Bronchial epithelial cell (primary cell): Measurements from ENCODE around the gene JCHAIN. TPM values are rescaled to one million over a fixed set of nuclear protein-coding genes. Genes with fewer than 3 reads are reported as not detected.

Experiments used
- DNase-seq: peaks from one replicate; pipeline ENCODE4 v3.0.0-alpha.2; 2010; ENCODE audit warnings: low read depth
- FAIRE-seq: peaks from 2 replicates; lab custom pipeline; 2011; peaks lifted over from hg19 to GRCh38; lab: Jason Lieb, UNC
- H3K27me3 ChIP-seq: 2 replicates; pipeline ENCODE4 v1.5.1; 2011; ENCODE audit warnings: low read length; ENCODE audit not compliant: control insufficient read depth, insufficient read depth
- H3K36me3 ChIP-seq: 2 replicates; pipeline ENCODE4 v1.5.1; 2011; ENCODE audit warnings: low read length; ENCODE audit not compliant: control insufficient read depth, insufficient read depth
- H3K4me3 ChIP-seq: 2 replicates; pipeline ENCODE4 v1.5.1; 2011; ENCODE audit warnings: mild to moderate bottlenecking, low read depth, low read length, control low read depth
- total RNA-seq: library from RNA; depleted of rRNA; stranded (reverse); fragments of >200 nt; gene quantifications from 2 replicates; pipeline ENCODE4 v1.2.1, GENCODE V29; 2014
- TF ChIP-seq, protein P1 (sequence below): IDR thresholded peaks from 2 replicates; pipeline ENCODE4 v1.5.1; 2011; ENCODE audit warnings: mild to moderate bottlenecking, moderate library complexity, low read length, control low read depth, inconsistent platforms; ENCODE audit not compliant: insufficient read depth, severe bottlenecking

JCHAIN gene
- total RNA-seq, 1 donor from 2014 or later: not detected

DNA sequence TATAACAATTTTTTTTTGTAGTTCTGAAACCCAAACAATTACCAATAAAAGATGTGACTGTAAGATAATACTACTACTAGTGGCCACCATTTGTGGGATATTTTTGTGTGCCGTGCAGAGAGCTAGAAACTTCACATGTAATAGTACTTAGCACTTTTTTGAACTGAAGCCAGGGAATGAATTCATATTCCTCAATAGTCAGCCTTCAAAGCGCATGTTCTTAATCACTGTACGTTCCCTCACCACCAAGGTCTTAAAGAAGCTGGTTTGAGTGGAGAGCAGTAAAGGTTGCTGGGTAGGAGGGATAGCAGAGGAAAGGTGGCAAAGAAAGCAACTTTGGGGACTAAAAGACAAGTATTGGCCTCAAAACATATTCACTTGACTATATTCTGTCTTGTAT lies 45.8 kb upstream of the JCHAIN start:
- H3K27me3 ChIP-seq: no peaks in the 10 kb centered on the region
- FAIRE-seq (no peak), DNase-seq (no peak)
- H3K4me3 ChIP-seq: no peak overlapping the region
- TF ChIP-seq, protein P1, sequence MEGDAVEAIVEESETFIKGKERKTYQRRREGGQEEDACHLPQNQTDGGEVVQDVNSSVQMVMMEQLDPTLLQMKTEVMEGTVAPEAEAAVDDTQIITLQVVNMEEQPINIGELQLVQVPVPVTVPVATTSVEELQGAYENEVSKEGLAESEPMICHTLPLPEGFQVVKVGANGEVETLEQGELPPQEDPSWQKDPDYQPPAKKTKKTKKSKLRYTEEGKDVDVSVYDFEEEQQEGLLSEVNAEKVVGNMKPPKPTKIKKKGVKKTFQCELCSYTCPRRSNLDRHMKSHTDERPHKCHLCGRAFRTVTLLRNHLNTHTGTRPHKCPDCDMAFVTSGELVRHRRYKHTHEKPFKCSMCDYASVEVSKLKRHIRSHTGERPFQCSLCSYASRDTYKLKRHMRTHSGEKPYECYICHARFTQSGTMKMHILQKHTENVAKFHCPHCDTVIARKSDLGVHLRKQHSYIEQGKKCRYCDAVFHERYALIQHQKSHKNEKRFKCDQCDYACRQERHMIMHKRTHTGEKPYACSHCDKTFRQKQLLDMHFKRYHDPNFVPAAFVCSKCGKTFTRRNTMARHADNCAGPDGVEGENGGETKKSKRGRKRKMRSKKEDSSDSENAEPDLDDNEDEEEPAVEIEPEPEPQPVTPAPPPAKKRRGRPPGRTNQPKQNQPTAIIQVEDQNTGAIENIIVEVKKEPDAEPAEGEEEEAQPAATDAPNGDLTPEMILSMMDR: no peak
- H3K36me3 ChIP-seq: no peaks in the 10 kb centered on the region

DNA sequence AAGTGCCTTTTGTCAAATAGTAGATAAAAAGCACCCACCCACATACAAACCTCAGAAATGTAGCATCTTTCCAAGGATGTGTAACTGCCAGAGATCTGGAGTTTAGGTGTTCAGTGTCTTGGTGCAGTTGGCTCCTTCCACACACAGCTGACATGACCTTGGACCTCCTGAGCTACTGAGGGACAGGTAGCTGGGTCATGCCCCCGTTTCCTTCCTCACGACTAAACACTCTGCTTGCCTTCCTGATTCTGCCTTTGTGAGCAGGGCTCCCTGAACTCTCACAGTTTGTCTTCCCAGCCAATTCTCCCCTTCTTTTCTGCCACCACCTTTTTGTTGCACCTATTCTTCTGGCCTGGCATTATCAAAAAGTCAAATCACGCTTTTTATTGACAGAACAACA lies 45.3 kb upstream of the JCHAIN start:
- no peaks in the 10 kb centered on the region for H3K36me3 ChIP-seq
- no peak for DNase-seq
- no peaks in the 10 kb centered on the region for H3K27me3 ChIP-seq
- no peak for FAIRE-seq
- H3K4me3 ChIP-seq: no peak overlapping the region
- TF ChIP-seq, protein P1: no peak

DNA sequence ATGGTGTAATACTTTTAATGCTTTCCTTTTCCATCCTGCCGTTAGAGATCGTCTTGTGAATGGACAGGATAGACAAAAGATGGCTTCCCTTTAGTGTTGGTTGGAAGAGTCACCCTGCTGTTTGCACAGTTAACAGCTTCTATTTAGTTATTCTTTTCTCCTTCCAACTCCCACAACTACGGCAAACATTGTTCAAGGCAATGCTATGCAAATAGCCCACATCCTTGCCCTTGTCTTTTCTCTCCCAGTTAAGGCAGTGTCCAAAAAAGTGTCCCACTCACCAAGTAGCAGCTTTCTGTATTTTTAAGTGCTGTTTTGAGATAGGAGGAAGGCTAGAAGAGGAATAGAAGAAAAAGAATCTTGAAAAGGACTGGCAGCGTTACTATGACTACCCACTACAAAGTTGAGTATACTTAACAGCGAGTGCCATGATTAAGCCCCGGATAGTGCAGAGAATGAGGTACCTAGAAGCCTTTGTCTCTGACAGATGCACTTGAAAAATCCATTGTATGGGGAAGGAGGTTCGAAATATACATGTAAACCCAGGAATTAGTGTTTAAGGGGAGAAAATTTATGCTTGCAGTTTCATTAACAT lies 43.4 kb upstream of the JCHAIN start:
- DNase-seq (peak; percentile 29), FAIRE-seq (no peak)
- H3K36me3 ChIP-seq: no peaks in the 10 kb centered on the region

DNA sequence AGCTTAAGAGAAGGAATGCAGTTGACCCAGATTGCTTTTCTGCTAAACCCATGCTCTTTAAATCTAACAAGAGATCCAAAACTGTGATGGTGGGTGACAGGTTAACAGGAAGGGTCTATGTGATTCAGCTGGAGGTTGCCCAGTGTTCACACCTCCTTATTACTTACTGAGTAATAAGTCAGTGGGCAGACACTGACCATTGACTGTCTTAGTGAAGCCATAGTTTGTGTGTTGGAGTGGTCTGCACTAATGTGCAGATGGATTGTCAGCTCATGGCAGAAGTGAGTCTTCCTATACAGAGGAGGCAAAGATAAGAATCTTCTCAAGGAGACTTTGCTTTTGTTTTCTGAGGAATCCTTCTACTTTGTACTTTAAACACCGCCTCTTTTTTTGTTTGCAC lies 40.2 kb upstream of the JCHAIN start:
- DNase-seq: peak; percentile 29
- no peaks in the 10 kb centered on the region for H3K27me3 ChIP-seq
- no peaks in the 10 kb centered on the region for H3K36me3 ChIP-seq
- TF ChIP-seq, protein P1: no peak
- peak overlapping the region; percentile 39 for H3K4me3 ChIP-seq
- FAIRE-seq: no peak

More for the DNA sequence above, 43.4 kb upstream of the JCHAIN start:
- H3K27me3 ChIP-seq: no peaks in the 10 kb centered on the region
- H3K4me3 ChIP-seq: no peak overlapping the region
- TF ChIP-seq, protein P1: no peak

DNA sequence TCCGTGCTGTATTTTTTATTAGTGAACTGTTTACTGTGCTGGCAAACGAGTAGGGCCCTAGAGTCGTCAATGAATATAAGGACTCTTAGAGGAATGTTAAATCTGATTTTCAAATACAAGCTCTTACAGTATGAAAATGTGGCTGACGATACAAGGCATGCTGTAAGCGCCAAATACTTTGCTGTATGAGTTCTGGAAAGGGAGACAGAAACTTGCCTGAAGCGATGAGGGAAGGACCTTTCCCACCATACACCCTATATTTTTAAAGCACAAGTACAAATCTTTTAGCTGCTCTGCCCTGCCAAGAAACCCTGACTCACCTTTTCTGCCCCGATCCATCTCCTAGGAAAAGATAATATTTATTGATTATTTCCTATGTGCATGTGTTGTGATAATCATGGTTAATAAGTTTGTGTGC lies 39.7 kb upstream of the JCHAIN start:
- TF ChIP-seq, protein P1: no peak
- FAIRE-seq: no peak

More for the DNA sequence above, 39.7 kb upstream of the JCHAIN start:
- Histone ChIP-seq H3K27me3 (no peaks in the 10 kb centered on the region), H3K36me3 (no peaks in the 10 kb centered on the region), H3K4me3 (peak overlapping the region; percentile 39)
- DNase-seq: peak; percentile 33
